ENCODE results near the gene SYTL3.

- TF ChIP-seq ATF3 (CRISPR knock-in tag; conservative IDR thresholded peaks at IDR 0.05): no peak
- no peak for TF ChIP-seq MXD4 (CRISPR knock-in tag; IDR thresholded peaks at IDR 0.05; ENCODE audit: borderline replicate concordance)
- no peak for TF ChIP-seq RELA (CRISPR knock-in tag; IDR thresholded peaks at IDR 0.05; ENCODE audit: borderline replicate concordance)
- TF ChIP-seq NFYB (CRISPR knock-in tag; conservative IDR thresholded peaks at IDR 0.05; ENCODE audit: low read depth): no peak
- TF ChIP-seq JUN (CRISPR knock-in tag; IDR thresholded peaks at IDR 0.05): no peak
- no peak for TF ChIP-seq ZNF281 (CRISPR knock-in tag; IDR thresholded peaks at IDR 0.05)
- TF ChIP-seq FOXJ3 (CRISPR knock-in tag; IDR thresholded peaks at IDR 0.05; ENCODE audit: borderline replicate concordance): no peak
- TF ChIP-seq CTCF (IDR thresholded peaks at IDR 0.05): no peak
- no peak for TF ChIP-seq TEAD4 (CRISPR knock-in tag; IDR thresholded peaks at IDR 0.05)
- no peak for TF ChIP-seq USF1 (CRISPR knock-in tag; IDR thresholded peaks at IDR 0.05)
- no peak for TF ChIP-seq ETV6 (CRISPR knock-in tag; IDR thresholded peaks at IDR 0.05)
- TF ChIP-seq TCF7 (CRISPR knock-in tag; IDR thresholded peaks at IDR 0.05; ENCODE audit: low read depth): no peak
- TF ChIP-seq KAT7 (CRISPR knock-in tag; IDR thresholded peaks at IDR 0.05; ENCODE audit: borderline replicate concordance): no peak
- TF ChIP-seq ATF2 (CRISPR knock-in tag; IDR thresholded peaks at IDR 0.05; ENCODE audit: borderline replicate concordance, low read depth): no peak
Observed at GRCh38 chr6:158765499-158766068, 115.7 kb downstream of the SYTL3 start.

Measured in WTC11 (cell line).